T-helper 2 cell treated with Interferon-gamma antibody and Interleukin-4, amounts not matched to agents 5 μg/mL and 100 μg/mL, for 36 hours (primary cell): ENCODE measurements around the gene OLIG1.
A peak's percentile ranks its signal among the peaks of the same experiment; 100 is the strongest.

ENCODE experiments used
- DNase-seq: peaks from one replicate; pipeline ENCODE4 v3.0.0; 2021; ENCODE audit warnings: low spot score
- H3K27ac Mint-ChIP-seq: one replicate; pipeline ENCODE4 v1.8.0; 2021; ENCODE audit warnings: mild to moderate bottlenecking, mixed read lengths
- H3K27me3 Mint-ChIP-seq: one replicate; pipeline ENCODE4 v1.8.0; 2021; ENCODE audit warnings: low read depth, mixed read lengths
- H3K36me3 Mint-ChIP-seq: one replicate; pipeline ENCODE4 v1.8.0; 2021; ENCODE audit warnings: low read depth, mixed read lengths
- H3K4me1 Mint-ChIP-seq: one replicate; pipeline ENCODE4 v1.8.0; 2021; ENCODE audit warnings: low read depth, mixed read lengths
- H3K4me3 Mint-ChIP-seq: one replicate; pipeline ENCODE4 v1.8.0; 2022; ENCODE audit warnings: mild to moderate bottlenecking, moderate library complexity, mixed read lengths
- H3K9me3 Mint-ChIP-seq: one replicate; pipeline ENCODE4 v1.8.0; 2021; ENCODE audit warnings: mixed read lengths

Gene OLIG1

GRCh38 chr21:33069994-33070743, at the start of gene OLIG1:
Gene OLIG1 (plus strand): TSS chr21:33070141. CDS start chr21:33070247, 106 bp downstream.
- Mint-ChIP-seq H3K9me3 (peaks cover 4% of the 10 kb centered on the region), H3K4me1 (peaks cover 6% of the 10 kb centered on the region), H3K36me3 (no peaks in the 10 kb centered on the region), H3K27me3 (peaks cover 80% of the 10 kb centered on the region), H3K4me3 (peak within 1 kb of the TSS; percentile 76), H3K27ac (no peak within 1 kb of the TSS)
- peak; percentile 30 for DNase-seq

- H3K36me3 Mint-ChIP-seq: no peaks in the 10 kb centered on the region
- no peak for DNase-seq
- no peaks in the 10 kb centered on the region for H3K9me3 Mint-ChIP-seq
- peaks cover 14% of the 10 kb centered on the region for H3K4me1 Mint-ChIP-seq
- no peak overlapping the region for H3K27ac Mint-ChIP-seq
- H3K4me3 Mint-ChIP-seq: peak overlapping the region; percentile 14
- H3K27me3 Mint-ChIP-seq: peaks cover 90% of the 10 kb centered on the region
Measured at GRCh38 chr21:33020558-33021100, 49.3 kb upstream of the OLIG1 start.

GRCh38 chr21:33021150-33021549, 48.8 kb upstream of the OLIG1 start:
- Mint-ChIP-seq H3K4me3 (no peak overlapping the region), H3K27ac (no peak overlapping the region), H3K36me3 (no peaks in the 10 kb centered on the region), H3K27me3 (peaks cover 89% of the 10 kb centered on the region), H3K4me1 (peaks cover 14% of the 10 kb centered on the region), H3K9me3 (no peaks in the 10 kb centered on the region)
- DNase-seq: no peak

- peaks cover 1% of the 10 kb centered on the region for H3K36me3 Mint-ChIP-seq
- DNase-seq: no peak
- H3K4me3 Mint-ChIP-seq: no peak overlapping the region
- H3K9me3 Mint-ChIP-seq: no peaks in the 10 kb centered on the region
- H3K4me1 Mint-ChIP-seq: peaks cover 14% of the 10 kb centered on the region
- no peak overlapping the region for H3K27ac Mint-ChIP-seq
- H3K27me3 Mint-ChIP-seq: peaks cover 89% of the 10 kb centered on the region
Measured at GRCh38 chr21:33021667-33022066, 48.3 kb upstream of the OLIG1 start.

GRCh38 chr21:33022489-33022827, 47.5 kb upstream of the OLIG1 start:
- DNase-seq: no peak
- Mint-ChIP-seq H3K36me3 (peaks cover 2% of the 10 kb centered on the region), H3K27ac (peak overlapping the region; percentile 65), H3K4me1 (peaks cover 14% of the 10 kb centered on the region), H3K9me3 (no peaks in the 10 kb centered on the region), H3K27me3 (peaks cover 87% of the 10 kb centered on the region), H3K4me3 (no peak overlapping the region)

GRCh38 chr21:33022828-33023573, 46.9 kb upstream of the OLIG1 start:
- Mint-ChIP-seq H3K4me1 (peaks cover 14% of the 10 kb centered on the region), H3K27me3 (peaks cover 81% of the 10 kb centered on the region), H3K27ac (peak overlapping the region; percentile 65), H3K9me3 (no peaks in the 10 kb centered on the region), H3K4me3 (no peak overlapping the region), H3K36me3 (peaks cover 2% of the 10 kb centered on the region)
- no peak for DNase-seq

GRCh38 chr21:33023574-33024200, 46.3 kb upstream of the OLIG1 start:
- H3K4me1 Mint-ChIP-seq: peaks cover 18% of the 10 kb centered on the region
- no peak for DNase-seq
- peaks cover 80% of the 10 kb centered on the region for H3K27me3 Mint-ChIP-seq
- H3K36me3 Mint-ChIP-seq: peaks cover 2% of the 10 kb centered on the region
- H3K4me3 Mint-ChIP-seq: peak overlapping the region; percentile 32
- H3K9me3 Mint-ChIP-seq: no peaks in the 10 kb centered on the region
- peak overlapping the region; percentile 75 for H3K27ac Mint-ChIP-seq

GRCh38 chr21:33024201-33025103, 45.5 kb upstream of the OLIG1 start:
- DNase-seq: no peak
- Mint-ChIP-seq H3K27ac (peak overlapping the region; percentile 75), H3K27me3 (peaks cover 80% of the 10 kb centered on the region), H3K4me1 (peaks cover 18% of the 10 kb centered on the region), H3K9me3 (no peaks in the 10 kb centered on the region), H3K36me3 (peaks cover 2% of the 10 kb centered on the region), H3K4me3 (peak overlapping the region; percentile 32)

- no peak overlapping the region for H3K27ac Mint-ChIP-seq
- H3K27me3 Mint-ChIP-seq: peaks cover 84% of the 10 kb centered on the region
- peaks cover 2% of the 10 kb centered on the region for H3K36me3 Mint-ChIP-seq
- H3K9me3 Mint-ChIP-seq: no peaks in the 10 kb centered on the region
- peaks cover 18% of the 10 kb centered on the region for H3K4me1 Mint-ChIP-seq
- H3K4me3 Mint-ChIP-seq: no peak overlapping the region
- no peak for DNase-seq
Measured at GRCh38 chr21:33025106-33025488, 44.8 kb upstream of the OLIG1 start.

GRCh38 chr21:33025489-33026442, 44.2 kb upstream of the OLIG1 start, which contains the start of gene OLIG2:
Gene OLIG2 (plus strand): TSS chr21:33025935. CDS start chr21:33026863, 928 bp downstream.
- no peaks in the 10 kb centered on the region for H3K9me3 Mint-ChIP-seq

GRCh38 chr21:33026443-33026858, 43.5 kb upstream of the OLIG1 start:
- DNase-seq: no peak
- no peaks in the 10 kb centered on the region for H3K9me3 Mint-ChIP-seq
- H3K4me3 Mint-ChIP-seq: peak overlapping the region; percentile 36
- peaks cover 2% of the 10 kb centered on the region for H3K36me3 Mint-ChIP-seq
- peaks cover 82% of the 10 kb centered on the region for H3K27me3 Mint-ChIP-seq
- peak overlapping the region; percentile 80 for H3K27ac Mint-ChIP-seq
- peaks cover 16% of the 10 kb centered on the region for H3K4me1 Mint-ChIP-seq

More at GRCh38 chr21:33025489-33026442, 44.2 kb upstream of the OLIG1 start, which contains the start of gene OLIG2:
- Mint-ChIP-seq H3K27me3 (peaks cover 83% of the 10 kb centered on the region), H3K27ac (peak within 1 kb of the TSS; percentile 80), H3K4me3 (peak within 1 kb of the TSS; percentile 36), H3K36me3 (peaks cover 2% of the 10 kb centered on the region), H3K4me1 (peaks cover 16% of the 10 kb centered on the region)
- DNase-seq: no peak

- Mint-ChIP-seq H3K4me3 (peak overlapping the region; percentile 18), H3K9me3 (no peaks in the 10 kb centered on the region), H3K27ac (peak overlapping the region; percentile 80), H3K36me3 (peaks cover 2% of the 10 kb centered on the region), H3K27me3 (peaks cover 80% of the 10 kb centered on the region), H3K4me1 (peaks cover 16% of the 10 kb centered on the region)
- no peak for DNase-seq
Measured at GRCh38 chr21:33026878-33027400, 43.0 kb upstream of the OLIG1 start.
